ENCODE measurements around the gene USP22.
A peak's percentile ranks its signal among the peaks of the same experiment; 100 is the strongest.

Gene USP22

DNA sequence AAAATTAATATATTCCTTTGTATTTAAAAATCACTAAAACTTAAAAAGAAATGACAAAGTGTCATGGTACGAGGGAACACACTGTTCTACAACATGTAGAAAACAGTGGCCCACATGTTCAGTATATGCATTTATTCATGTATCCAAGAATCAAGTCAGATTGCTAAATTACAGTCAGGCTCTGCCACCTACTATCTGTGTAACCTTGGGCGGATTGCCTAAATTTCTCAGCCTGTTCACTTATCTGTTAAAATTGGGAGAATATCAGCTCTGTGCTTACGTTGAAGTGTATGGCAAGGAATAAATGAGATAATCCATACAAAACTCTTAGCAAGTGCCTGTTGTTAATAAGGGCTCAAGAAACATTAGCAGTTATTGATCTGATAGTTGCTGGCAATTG lies 3.4 kb upstream of the USP22 start:
- TF ChIP-seq, protein P1, sequence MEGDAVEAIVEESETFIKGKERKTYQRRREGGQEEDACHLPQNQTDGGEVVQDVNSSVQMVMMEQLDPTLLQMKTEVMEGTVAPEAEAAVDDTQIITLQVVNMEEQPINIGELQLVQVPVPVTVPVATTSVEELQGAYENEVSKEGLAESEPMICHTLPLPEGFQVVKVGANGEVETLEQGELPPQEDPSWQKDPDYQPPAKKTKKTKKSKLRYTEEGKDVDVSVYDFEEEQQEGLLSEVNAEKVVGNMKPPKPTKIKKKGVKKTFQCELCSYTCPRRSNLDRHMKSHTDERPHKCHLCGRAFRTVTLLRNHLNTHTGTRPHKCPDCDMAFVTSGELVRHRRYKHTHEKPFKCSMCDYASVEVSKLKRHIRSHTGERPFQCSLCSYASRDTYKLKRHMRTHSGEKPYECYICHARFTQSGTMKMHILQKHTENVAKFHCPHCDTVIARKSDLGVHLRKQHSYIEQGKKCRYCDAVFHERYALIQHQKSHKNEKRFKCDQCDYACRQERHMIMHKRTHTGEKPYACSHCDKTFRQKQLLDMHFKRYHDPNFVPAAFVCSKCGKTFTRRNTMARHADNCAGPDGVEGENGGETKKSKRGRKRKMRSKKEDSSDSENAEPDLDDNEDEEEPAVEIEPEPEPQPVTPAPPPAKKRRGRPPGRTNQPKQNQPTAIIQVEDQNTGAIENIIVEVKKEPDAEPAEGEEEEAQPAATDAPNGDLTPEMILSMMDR (conservative IDR thresholded peaks at IDR 0.05; ENCODE audit: low read depth, low read length): no peak
- H3K4me3 ChIP-seq (ENCODE audit: low read depth, low read length): no peak overlapping the region
- DNase-seq (ENCODE audit: low read depth): no peak

DNA sequence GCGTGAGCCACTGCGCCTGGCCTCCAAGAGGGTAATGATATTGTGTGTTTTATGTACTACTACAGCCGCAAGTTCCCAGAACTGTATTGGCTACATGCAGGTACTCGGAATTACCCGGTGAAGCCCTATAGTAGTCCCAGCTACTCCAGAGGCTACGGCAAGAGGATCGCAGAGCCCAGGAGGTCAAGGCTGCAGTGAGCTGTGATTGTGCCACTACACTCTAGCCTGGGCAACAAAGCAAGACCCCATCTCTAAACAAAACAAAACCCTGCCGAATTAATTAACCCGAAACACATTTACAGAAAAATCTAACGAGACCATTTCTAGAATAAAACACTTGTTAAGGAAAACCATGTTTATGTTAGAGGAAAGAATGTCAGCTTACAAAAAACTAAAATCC lies 2.2 kb upstream of the USP22 start:
- TF ChIP-seq, protein P1 (conservative IDR thresholded peaks at IDR 0.05; ENCODE audit: low read depth, low read length): no peak
- H3K4me3 ChIP-seq (ENCODE audit: low read depth, low read length): no peak overlapping the region
- DNase-seq (ENCODE audit: low read depth): no peak

DNA sequence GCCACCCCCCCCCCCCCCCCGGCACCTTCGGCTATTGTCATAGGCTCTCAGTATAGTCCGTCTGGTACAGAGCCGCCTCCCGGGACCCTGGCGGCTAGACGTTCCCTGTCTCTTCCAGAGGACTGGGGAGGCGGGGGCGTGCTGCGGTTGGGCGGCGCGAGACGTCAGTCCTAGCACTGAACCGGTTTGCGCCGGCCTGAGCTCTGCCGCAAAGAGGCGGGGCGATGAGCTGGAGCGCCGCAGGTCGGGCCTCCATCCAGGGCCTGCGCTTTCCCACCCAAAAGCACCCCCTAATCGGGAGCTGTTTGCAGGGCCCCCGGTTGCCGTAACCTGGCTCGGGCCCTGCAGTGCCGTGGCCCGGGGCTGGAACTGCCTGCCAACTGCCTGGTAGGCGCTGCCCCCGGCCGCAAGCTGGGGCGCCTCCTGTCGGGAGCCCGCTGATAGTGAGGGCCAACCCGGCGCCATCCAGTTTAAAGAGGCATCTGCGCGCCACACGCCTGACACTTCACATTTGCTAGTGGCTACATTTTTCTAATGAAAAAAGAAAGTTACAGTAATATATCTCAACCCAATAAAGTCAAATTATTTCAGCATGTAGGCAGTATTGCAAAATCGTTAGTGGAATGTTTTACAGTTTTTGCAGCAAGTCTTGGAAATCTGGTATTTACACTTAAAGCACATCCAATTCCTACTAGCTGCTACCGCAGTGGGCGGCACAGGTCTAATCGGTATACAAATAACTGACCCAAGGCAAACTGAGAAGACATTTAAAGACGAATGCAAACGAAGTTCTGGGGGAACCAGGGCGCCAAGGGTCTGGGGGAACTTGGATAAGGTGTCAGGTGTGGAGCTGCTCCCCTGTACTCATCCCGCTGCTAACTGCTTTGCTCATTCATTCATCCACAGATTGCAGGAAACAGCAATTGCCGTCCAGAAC lies 753 bp upstream of the USP22 start:
- TF ChIP-seq, protein P1 (conservative IDR thresholded peaks at IDR 0.05; ENCODE audit: low read depth, low read length): peak; percentile 80
- DNase-seq (ENCODE audit: low read depth): peak; percentile 99
- peak overlapping the region; percentile 82 for H3K4me3 ChIP-seq (ENCODE audit: low read depth, low read length)

DNA sequence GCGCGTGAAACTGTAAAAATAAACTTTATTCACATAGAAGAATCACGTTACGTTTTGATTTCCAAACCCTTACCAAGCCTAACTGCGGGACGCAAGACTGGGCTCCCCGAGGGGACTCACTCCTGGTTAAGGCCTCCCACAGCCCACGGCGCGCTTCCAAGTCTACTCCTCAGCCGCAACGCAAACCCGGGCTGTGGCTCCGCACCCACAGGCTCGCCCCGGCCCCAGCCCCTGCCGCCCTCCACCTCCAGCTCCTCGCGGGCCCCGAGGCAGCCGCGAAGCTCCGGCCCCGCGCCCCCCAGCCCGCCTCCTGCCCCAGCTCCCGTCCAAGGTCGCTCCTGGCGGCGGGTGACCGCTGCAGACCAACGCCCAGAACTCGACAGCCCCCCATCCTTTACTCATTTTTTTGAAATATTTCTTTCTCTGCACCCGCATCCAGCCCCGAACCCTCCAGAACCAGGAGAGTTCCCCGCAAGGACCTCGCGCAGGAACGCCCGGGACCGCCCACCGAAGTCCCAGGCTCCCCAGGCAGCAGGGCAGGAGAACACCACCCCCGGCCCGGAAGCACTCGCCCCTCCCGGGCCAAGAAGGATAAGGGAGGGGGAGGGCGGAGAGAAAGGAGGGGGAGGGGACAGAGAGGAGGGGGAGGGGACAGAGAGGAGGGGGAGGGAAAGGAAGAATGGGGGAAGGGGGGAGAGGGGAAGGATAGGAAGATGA lies 912 bp downstream of the USP22 start:
- peak overlapping the region; percentile 88 for H3K4me3 ChIP-seq (ENCODE audit: low read depth, low read length)
- DNase-seq (ENCODE audit: low read depth): peak; percentile 83
- TF ChIP-seq, protein P1 (conservative IDR thresholded peaks at IDR 0.05; ENCODE audit: low read depth, low read length): no peak

DNA sequence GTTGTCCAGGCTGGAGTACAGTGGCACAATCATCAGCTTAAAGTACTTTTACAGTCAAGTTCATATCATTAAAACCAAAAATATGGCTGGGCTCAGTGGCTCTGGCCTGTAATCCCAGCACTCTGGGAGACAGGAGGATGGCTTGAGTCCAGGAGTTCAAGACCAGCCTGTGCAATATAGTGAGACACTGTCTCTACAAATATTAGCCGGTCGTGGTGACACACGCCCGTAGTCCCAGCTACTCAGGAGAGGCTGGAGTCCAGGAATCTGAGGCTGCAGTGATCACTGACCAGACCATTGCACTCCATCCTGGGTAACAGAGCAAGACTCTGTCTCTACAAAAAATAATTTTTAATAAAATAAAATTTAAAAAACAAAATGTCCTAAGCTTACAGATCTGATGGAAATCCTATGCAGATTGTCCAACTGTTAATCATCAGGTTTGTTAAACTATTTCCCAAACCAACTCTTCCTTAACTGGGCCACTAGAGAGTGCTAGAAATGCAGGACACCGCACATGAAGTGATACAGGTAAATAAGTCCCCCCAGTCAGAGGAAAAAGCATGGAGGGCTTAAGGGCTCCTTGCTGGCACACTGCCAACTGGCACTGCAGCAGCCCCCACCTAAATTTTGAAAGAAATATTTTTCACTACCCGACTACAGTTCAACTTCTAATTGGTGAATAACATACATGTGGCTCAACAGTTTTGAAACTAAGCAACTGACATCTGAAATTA lies 2.8 kb downstream of the USP22 start:
- TF ChIP-seq, protein P1 (conservative IDR thresholded peaks at IDR 0.05; ENCODE audit: low read depth, low read length): peak; percentile 61
- peak overlapping the region; percentile 88 for H3K4me3 ChIP-seq (ENCODE audit: low read depth, low read length)
- DNase-seq (ENCODE audit: low read depth): peak; percentile 64

DNA sequence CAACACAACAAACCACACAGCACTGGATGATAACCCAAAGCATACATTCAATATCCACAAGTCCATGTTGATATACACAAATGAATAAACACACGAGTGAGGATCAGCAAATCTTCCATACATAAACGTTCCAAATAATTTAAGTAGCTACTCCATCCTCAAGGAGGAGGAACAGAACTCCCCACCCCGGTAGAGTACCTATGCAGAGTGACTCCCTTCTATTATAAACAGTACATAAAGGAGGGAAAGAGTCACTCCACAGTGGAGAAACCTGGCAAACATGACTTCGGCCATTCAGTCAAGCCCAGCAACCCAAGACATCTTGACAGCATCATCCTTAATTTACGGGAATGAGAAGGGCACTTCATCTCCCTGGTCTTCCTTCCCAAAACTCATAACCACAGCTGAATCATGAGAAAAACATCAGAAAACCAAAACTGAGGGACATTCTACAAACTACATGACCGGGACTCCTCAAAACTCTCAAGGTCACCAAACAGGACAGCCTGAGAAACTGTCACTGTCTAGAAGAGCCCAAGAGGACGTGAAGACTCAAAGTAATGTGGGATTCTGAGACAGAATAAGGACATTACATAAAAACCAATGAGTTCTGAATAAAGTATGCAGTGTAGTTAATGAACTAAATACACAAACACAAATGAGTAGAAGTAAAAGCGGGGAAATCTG lies 5.6 kb downstream of the USP22 start:
- DNase-seq (ENCODE audit: low read depth): no peak
- TF ChIP-seq, protein P1 (conservative IDR thresholded peaks at IDR 0.05; ENCODE audit: low read depth, low read length): no peak
- no peak overlapping the region for H3K4me3 ChIP-seq (ENCODE audit: low read depth, low read length)
